GM12891 (cell line): Measurements from ENCODE around the gene APBA2.

ENCODE experiments used
- DNase-seq: peaks from one replicate; pipeline ENCODE4 v3.0.0; 2011; ENCODE audit warnings: low spot score; ENCODE audit not compliant: insufficient read length
- FAIRE-seq: peaks from 2 replicates; lab custom pipeline; 2011; peaks lifted over from hg19 to GRCh38; lab: Jason Lieb, UNC
- PAX5 ChIP-seq: IDR thresholded peaks from 2 replicates; pipeline ENCODE4 v1.6.1; 2011; ENCODE audit warnings: low read length, moderate library complexity, mild to moderate bottlenecking; ENCODE audit not compliant: insufficient read depth, severe bottlenecking
- POLR2A ChIP-seq: IDR thresholded peaks from 2 replicates; pipeline ENCODE4 v1.6.1; 2011; ENCODE audit warnings: low read depth, low read length, control low read depth
- POLR2AphosphoS5 ChIP-seq: IDR thresholded peaks from 2 replicates; pipeline ENCODE4 v1.6.1; 2011; ENCODE audit warnings: low read depth, low read length, control low read depth
- POU2F2 ChIP-seq: IDR thresholded peaks from 2 replicates; pipeline ENCODE4 v1.6.1; 2011; ENCODE audit warnings: low read depth, mild to moderate bottlenecking, control low read depth, low read length, moderate library complexity
- SPI1 ChIP-seq: IDR thresholded peaks from 2 replicates; pipeline ENCODE4 v1.6.1; 2011; ENCODE audit warnings: low read depth, low read length, control low read depth
- TAF1 ChIP-seq: IDR thresholded peaks from 2 replicates; pipeline ENCODE4 v1.6.1; 2011; ENCODE audit warnings: low read depth, low read length, control low read depth

APBA2 gene

DNA sequence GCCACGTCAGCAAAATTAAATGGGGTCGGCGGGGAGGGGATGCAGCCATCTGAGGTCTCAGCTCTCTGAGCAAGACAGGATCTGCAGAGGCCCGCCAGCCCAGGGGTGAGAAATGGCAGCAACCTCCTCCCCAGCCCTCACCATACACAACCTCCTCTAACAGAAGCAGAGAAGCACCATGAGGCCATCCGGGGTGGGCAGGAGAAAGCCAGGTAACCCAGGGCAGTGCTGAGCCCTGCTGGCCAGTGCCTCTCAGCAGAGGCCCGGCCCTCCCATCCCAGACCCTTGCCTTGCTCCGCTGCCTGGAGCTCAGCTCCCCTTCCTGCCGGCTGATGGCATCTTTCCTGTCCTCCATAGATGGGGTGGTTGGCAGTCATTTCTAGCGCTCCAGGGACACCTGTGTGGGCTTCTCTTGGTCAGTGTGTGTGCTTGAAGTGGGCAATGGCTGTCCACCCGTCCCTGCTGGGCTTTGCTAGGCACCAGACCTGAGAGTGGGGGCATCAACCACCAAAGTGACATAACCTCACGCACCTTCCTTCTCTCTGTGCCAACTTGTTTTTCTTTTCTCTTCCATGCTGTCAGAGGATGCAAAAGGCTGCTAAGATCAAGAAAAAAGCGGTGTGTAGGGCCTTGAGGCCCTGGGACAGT, 208.0 kb downstream of the APBA2 start:
- DNase-seq (no peak), FAIRE-seq (no peak)
- no peak for TF ChIP-seq POLR2A
- no peak for TF ChIP-seq TAF1
- TF ChIP-seq POU2F2, result no peak
- TF ChIP-seq SPI1, result no peak
- no peak for TF ChIP-seq POLR2AphosphoS5
- no peak for TF ChIP-seq PAX5

DNA sequence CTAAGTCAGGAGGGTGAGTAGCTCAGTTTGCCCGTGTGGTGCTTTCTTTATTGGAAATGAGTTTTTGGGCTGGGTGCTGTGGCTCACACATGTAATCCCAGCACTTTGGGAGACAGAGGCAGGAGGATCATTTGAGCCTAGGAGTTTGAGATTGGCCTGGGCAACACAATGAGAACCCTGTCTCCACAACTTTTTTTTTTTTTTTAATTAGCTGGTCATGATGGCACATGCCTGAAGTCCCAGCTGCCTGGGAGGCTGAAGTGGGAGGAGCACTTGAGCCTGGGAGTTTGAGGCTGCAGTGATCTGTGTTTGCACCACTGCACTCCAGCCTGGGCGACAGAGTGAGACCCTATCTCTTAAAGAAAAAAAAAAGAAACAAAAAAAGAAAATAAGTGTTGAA, 208.9 kb downstream of the APBA2 start:
- FAIRE-seq (no peak), DNase-seq (no peak)
- no peak for TF ChIP-seq POLR2AphosphoS5
- no peak for TF ChIP-seq PAX5
- TF ChIP-seq TAF1, result no peak
- no peak for TF ChIP-seq POLR2A
- no peak for TF ChIP-seq POU2F2
- TF ChIP-seq SPI1, result no peak

DNA sequence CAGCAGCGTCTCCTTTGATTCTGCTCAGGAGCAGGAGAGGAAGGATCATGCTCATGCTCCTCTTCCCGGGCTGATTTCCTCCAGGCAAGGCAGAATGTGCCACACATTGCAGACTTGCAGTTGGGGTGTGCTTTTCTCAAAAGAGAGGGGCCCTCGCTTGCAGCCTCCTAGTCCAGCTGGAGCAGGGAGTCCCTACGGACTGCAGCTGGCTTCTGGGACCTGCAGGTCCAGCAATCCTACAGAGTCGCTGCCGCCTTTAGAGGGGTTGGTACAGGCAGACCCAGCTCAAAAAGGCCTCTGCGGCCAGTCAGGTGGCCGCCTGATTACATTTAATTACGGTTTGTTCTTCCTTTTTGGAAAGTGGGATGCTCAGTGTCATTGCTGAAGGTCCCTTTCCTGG, 210.0 kb downstream of the APBA2 start:
- FAIRE-seq (no peak), DNase-seq (no peak)
- TF ChIP-seq SPI1, result no peak
- no peak for TF ChIP-seq POLR2A
- TF ChIP-seq POU2F2, result no peak
- TF ChIP-seq POLR2AphosphoS5, result no peak
- TF ChIP-seq TAF1, result no peak

DNA sequence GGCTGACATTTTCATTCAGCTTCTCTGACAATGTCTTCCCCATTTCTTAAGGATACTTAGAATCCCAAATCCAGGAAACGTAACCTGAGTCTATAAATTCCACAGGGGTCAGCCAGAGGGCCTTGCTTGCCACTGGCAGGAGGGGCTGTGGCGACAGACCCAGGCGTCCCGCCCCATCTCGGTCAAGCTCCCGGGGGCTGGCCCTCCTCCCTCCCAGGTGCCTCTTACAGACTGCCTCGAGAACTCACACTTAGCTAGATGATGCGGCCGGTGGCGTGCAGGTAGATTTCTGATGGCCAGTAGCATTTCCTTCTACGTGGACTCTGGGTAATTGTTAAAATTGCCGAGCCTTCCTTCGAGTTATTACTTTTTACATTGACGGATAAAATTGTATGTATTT, 211.4 kb downstream of the APBA2 start:
- DNase-seq (no peak), FAIRE-seq (no peak)
- no peak for TF ChIP-seq SPI1
- no peak for TF ChIP-seq TAF1
- no peak for TF ChIP-seq POU2F2
- no peak for TF ChIP-seq POLR2A

DNA sequence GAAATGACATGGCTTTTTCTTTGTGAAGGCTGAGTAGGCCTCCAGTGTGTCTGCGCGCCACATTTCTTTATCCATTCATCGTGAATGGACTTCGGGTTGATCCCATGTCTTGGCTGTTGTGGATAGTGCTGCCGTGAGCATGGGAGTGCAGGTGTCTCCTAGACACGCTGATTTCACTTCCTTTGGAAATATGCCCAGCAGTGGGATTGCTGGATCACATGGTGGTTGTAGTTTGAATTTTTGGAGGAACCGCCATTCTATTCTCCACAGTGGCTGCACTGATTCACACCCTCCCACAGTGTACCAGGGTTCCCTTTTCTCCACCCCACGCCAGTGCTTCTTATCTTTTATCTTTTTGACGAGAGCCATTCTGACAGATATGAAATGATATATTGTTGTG, 212.2 kb downstream of the APBA2 start:
- no peak for FAIRE-seq
- DNase-seq, result no peak
- TF ChIP-seq POLR2AphosphoS5 (no peak), POLR2A (no peak), SPI1 (no peak), POU2F2 (no peak), PAX5 (no peak)

DNA sequence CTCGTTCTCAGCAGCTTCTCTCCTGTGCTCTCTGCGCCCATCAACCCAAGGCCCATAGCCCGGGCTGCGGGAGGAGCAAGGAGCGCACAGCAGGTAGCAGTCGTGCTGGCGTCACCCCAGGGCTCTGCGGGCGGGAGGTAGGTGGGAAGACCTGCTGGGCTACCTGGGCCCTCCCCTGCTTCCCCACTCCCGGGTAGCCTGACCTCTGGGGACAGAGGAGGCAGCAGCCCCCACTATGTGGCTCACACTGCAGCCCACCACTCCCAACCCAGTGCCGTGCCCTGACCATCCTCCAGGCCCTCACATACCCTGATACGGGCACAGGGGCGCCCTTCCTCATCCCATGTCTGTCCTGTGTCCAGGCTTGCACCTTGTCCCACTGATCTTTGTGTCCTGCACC, 212.9 kb downstream of the APBA2 start:
- FAIRE-seq, result no peak

DNA sequence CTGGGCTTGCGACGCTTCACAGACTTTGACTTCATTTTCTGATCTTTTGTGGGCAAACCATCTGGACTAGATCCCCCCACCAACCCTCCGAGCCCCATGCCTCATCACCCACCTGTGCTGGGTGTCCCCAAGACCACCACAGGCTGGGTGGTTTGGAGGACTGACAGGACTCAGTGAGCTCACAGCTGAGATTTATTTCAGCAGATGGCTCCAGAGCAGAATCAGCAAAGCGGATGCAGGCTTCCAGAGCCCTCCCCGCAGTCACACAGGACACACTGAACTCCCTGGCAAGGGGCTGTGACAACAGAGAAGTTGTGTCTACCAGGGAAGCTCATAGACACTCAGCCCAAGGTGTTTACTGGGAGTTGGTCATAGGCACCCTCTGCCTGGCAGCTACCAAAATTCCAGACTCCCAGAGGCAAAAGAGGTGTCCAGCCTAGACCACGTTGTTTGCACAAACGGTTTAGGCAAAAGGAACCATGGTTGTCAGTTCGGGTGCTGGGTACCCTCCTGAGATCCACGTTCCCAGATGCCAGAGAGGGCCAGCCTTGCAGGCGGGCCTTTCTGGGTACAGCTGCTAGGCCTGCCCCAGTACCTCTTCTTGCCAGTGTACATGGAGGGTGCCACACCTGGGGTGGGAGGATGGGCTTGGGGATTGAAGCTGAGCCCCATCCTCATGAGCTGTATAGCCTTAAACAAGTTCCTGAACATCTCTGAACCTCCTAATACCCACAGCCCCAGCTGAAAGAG, 213.5 kb downstream of the APBA2 start:
- TF ChIP-seq PAX5, result no peak
- TF ChIP-seq POLR2AphosphoS5, result no peak
- no peak for TF ChIP-seq TAF1
- no peak for TF ChIP-seq POLR2A
- TF ChIP-seq POU2F2, result no peak
- TF ChIP-seq SPI1, result no peak
- no peak for FAIRE-seq
- DNase-seq, result no peak

More for the DNA sequence above, 212.9 kb downstream of the APBA2 start:
- no peak for DNase-seq
- no peak for TF ChIP-seq POLR2A
- no peak for TF ChIP-seq SPI1
- no peak for TF ChIP-seq POLR2AphosphoS5
- no peak for TF ChIP-seq PAX5
- no peak for TF ChIP-seq POU2F2
- no peak for TF ChIP-seq TAF1

DNA sequence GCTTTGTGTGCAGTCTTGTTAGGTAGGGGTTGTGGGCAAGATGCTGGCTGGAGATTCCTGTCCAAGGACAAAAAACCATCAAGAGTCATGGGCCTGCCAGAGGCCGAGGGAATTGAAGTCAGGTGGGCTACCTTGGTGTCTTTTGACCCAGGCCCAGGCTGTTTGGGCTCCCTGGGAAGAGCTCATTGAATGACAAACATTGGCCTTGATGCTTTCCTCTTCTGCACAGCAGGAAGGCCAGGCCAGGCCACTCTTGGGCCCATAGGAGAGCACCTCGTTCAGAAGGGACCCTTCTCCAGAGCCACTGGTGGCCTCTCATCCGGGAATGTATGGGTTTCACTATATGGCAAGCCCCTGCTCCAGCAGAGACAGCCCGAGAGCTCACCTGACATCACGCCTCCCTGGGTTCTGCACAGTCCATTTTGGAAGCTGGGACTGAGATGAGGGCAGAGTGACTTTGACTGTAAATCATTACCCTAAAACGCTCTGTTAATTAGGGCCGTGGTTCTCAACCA, 214.8 kb downstream of the APBA2 start:
- TF ChIP-seq TAF1 (no peak), POU2F2 (no peak), POLR2AphosphoS5 (no peak), SPI1 (no peak), POLR2A (no peak), PAX5 (no peak)
- DNase-seq (no peak), FAIRE-seq (no peak)

DNA sequence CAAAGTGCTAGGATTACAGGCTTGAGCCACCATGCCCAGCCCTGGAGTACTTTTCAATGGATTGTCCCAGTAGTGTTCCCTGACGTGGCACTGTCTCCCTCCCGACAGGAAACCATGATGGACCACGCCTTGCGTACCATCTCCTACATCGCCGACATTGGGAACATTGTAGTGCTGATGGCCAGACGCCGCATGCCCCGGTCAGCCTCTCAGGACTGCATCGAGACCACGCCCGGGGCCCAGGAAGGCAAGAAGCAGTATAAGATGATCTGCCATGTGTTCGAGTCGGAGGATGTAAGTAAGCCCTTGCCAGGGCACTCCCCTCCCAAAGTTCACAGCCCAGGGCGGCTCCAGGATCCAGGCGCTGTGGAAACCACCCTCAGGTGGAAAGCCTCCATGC, 215.7 kb downstream of the APBA2 start:
- TF ChIP-seq POLR2AphosphoS5 (no peak), TAF1 (no peak), SPI1 (no peak)
- DNase-seq (no peak), FAIRE-seq (no peak)
